Endothelial cell of umbilical vein (primary cell): ENCODE data around the gene HAUS7. TPM values are rescaled to one million over a fixed set of nuclear protein-coding genes. Genes with fewer than 3 reads are reported as not detected.

Source experiments
- BruUV-seq: library from RNA; stranded (reverse); fragments of 400-500 nt; replicated peaks from 2 replicates; lab custom pipeline; 2021; lab: Mats Ljungman, UMichigan
- CTCF ChIA-PET: fragments of 300-600, 350-600 bp; sonication (Branson Sonifier 250); formaldehyde crosslinking; loops from one replicate; lab custom pipeline; 2021; ENCODE audit warnings: antibody characterized with exemption, inconsistent platforms; lab: Charles Lee
- POLR2A ChIA-PET: fragments of 300-600, 350-600 bp; sonication (Branson Sonifier 250); formaldehyde crosslinking; loops from one replicate; lab custom pipeline; 2021; ENCODE audit warnings: antibody characterized with exemption, inconsistent platforms; lab: Charles Lee
- DNase-seq: peaks from one replicate; pipeline ENCODE4 v3.0.0-alpha.2; 2011; ENCODE audit warnings: low read depth, low spot score
- FAIRE-seq: peaks from 2 replicates; lab custom pipeline; 2011; peaks lifted over from hg19 to GRCh38; lab: Jason Lieb, UNC
- H2AFZ ChIP-seq: 2 replicates; pipeline ENCODE4 v1.6.0; 2012; ENCODE audit warnings: low read depth, low read length, control low read depth, inconsistent platforms
- H3K27ac ChIP-seq: 2 replicates; pipeline ENCODE4 v1.5.1; 2011; ENCODE audit warnings: low read depth, mild to moderate bottlenecking, control low read depth, low read length, moderate library complexity; ENCODE audit not compliant: insufficient read depth
- H3K27me3 ChIP-seq, 2 experiments: 2 replicates each; pipeline versions ENCODE4 v1.6.0 to v1.6.1; 2011; ENCODE audit warnings: low read length in 2 of 2, mixed read lengths in 1 of 2; ENCODE audit not compliant: control insufficient read depth in 2 of 2, insufficient read depth in 2 of 2
- H3K36me3 ChIP-seq, 2 experiments: 2 replicates in 1 of 2; 3 replicates in 1 of 2; pipeline ENCODE4 v1.5.1; 2011; ENCODE audit warnings: low read length in 2 of 2, mild to moderate bottlenecking in 1 of 2, moderate library complexity in 1 of 2; ENCODE audit not compliant: control insufficient read depth in 2 of 2, insufficient read depth in 2 of 2; ENCODE audit errors: extremely low read depth in 1 of 2
- H3K4me1 ChIP-seq: 3 replicates; pipeline ENCODE4 v1.5.1; 2011; ENCODE audit warnings: mild to moderate bottlenecking, low read length; ENCODE audit not compliant: control insufficient read depth, insufficient read depth; ENCODE audit errors: extremely low read depth
- H3K4me2 ChIP-seq: 2 replicates; pipeline ENCODE4 v1.6.1; 2011; ENCODE audit warnings: low read length, control low read depth, mixed read lengths; ENCODE audit not compliant: insufficient read depth
- H3K4me3 ChIP-seq, 3 experiments: fragments of 200-600 bp in 1 of 3; sonication (generic), shearing (Covaris generic) in 1 of 3; replicated peaks in 1 of 3; 2 replicates each; pipeline ENCODE4 v1.5.1; 2011 to 2016; ENCODE audit warnings: control low read depth in 3 of 3, low read length in 3 of 3, mild to moderate bottlenecking in 2 of 3, inconsistent platforms in 1 of 3, low read depth in 1 of 3, moderate library complexity in 1 of 3; ENCODE audit not compliant: insufficient read depth in 1 of 3
- H3K79me2 ChIP-seq: 2 replicates; pipeline ENCODE4 v1.6.0; 2012; ENCODE audit warnings: low read length, inconsistent platforms; ENCODE audit not compliant: control insufficient read depth, insufficient read depth
- H3K9ac ChIP-seq: replicated peaks from 2 replicates; pipeline ENCODE3; 2011; ENCODE audit warnings: low read length, control low read depth; ENCODE audit not compliant: insufficient read depth; ENCODE audit errors: extremely low read depth
- H3K9me1 ChIP-seq: replicated peaks from 3 replicates; pipeline ENCODE4 v1.6.0; 2011; ENCODE audit warnings: mild to moderate bottlenecking, low read length; ENCODE audit not compliant: control insufficient read depth, insufficient read depth; ENCODE audit errors: extremely low read depth
- H3K9me3 ChIP-seq: replicated peaks from 2 replicates; pipeline ENCODE4 v1.5.1; 2012; ENCODE audit warnings: low read length, inconsistent platforms; ENCODE audit not compliant: control insufficient read depth, insufficient read depth
- H4K20me1 ChIP-seq: replicated peaks from 2 replicates; pipeline ENCODE3; 2011; ENCODE audit warnings: mild to moderate bottlenecking, low read length; ENCODE audit not compliant: control insufficient read depth, insufficient read depth; ENCODE audit errors: extremely low read depth
- EZH2 ChIP-seq: IDR thresholded peaks from 2 replicates; pipeline ENCODE4 v1.6.1; 2012; ENCODE audit warnings: borderline replicate concordance, low read depth, mild to moderate bottlenecking, moderate library complexity, low read length, inconsistent platforms; ENCODE audit not compliant: severe bottlenecking
- FOS ChIP-seq: IDR thresholded peaks from 2 replicates; pipeline ENCODE4 v1.6.1; 2011; ENCODE audit warnings: mild to moderate bottlenecking, low read length, moderate library complexity, borderline replicate concordance; ENCODE audit not compliant: insufficient read depth
- GATA2 ChIP-seq: IDR thresholded peaks from 2 replicates; pipeline ENCODE4 v1.7.0; 2011; ENCODE audit warnings: low read depth, mild to moderate bottlenecking, moderate library complexity, mixed read lengths, low read length; ENCODE audit not compliant: insufficient read length, insufficient read depth
- JUN ChIP-seq: IDR thresholded peaks from 2 replicates; pipeline ENCODE4 v1.6.1; 2011; ENCODE audit warnings: borderline replicate concordance, low read depth; ENCODE audit not compliant: insufficient read length, insufficient read depth
- MYC ChIP-seq: IDR thresholded peaks from one replicate; pipeline ENCODE4 v1.6.1; 2011; ENCODE audit warnings: mild to moderate bottlenecking, low read depth, low read length
- POLR2A ChIP-seq: IDR thresholded peaks from 2 replicates; pipeline ENCODE4 v1.6.1; 2012; ENCODE audit warnings: low read depth, mild to moderate bottlenecking, control low read depth, low read length
- POLR2AphosphoS5 ChIP-seq: IDR thresholded peaks from 2 replicates; pipeline ENCODE4 v1.6.1; 2012; ENCODE audit warnings: low read depth, mild to moderate bottlenecking, control low read depth, low read length, moderate library complexity; ENCODE audit not compliant: insufficient read depth
- dilution Hi-C: fragments of 300-500 bp; cut with MboI; formaldehyde crosslinking; loops from one replicate; pipeline ENCODE4 v1.15.0; 2019; ENCODE audit warnings: low sequenced_read_pairs; ENCODE audit not compliant: extremely low pct_ligation_motif_present
- intact Hi-C: fragments of 100-400 bp; cut with micrococcal nuclease; formaldehyde crosslinking; loops from one replicate; pipeline ENCODE4 v1.10.0; 2022
- polyA plus RNA-seq, 4 experiments: library from polyadenylated mRNA; depleted of rRNA in 3 of 4; stranded (reverse) in 3 of 4; unstranded in 1 of 4; fragments of >200 nt; gene quantifications; 2 replicates each; pipeline versions ENCODE4 v1.2.1 to v1.2.3, GENCODE V29; 2011 to 2012; ENCODE audit warnings: missing spikeins in 1 of 4
- total RNA-seq: library from RNA; stranded (reverse); gene quantifications from 2 replicates; pipeline ENCODE4 v1.2.3, GENCODE V29; 2021
- TF ChIP-seq, protein P1 (sequence below), 2 donors: IDR thresholded peaks; 1 replicate in 1 of 2; 2 replicates in 1 of 2; pipeline ENCODE4 v1.5.1; 2011; ENCODE audit warnings: low read length in 2 of 2, mild to moderate bottlenecking in 2 of 2, moderate library complexity in 2 of 2, control low read depth in 1 of 2, inconsistent platforms in 1 of 2, low read depth in 1 of 2; ENCODE audit not compliant: insufficient read depth in 1 of 2; ENCODE audit errors: extremely low read depth in 1 of 2
- TF ChIP-seq, protein P2 (sequence below): IDR thresholded peaks from 2 replicates; pipeline ENCODE4 v1.6.1; 2011; ENCODE audit not compliant: insufficient read depth, insufficient read length

HAUS7 gene
- total and polyA plus RNA-seq, 2 donors (not counting 3 experiments of a cell fraction or from before 2014, with no cell fraction given), result 31.0 to 46.4 TPM

DNA sequence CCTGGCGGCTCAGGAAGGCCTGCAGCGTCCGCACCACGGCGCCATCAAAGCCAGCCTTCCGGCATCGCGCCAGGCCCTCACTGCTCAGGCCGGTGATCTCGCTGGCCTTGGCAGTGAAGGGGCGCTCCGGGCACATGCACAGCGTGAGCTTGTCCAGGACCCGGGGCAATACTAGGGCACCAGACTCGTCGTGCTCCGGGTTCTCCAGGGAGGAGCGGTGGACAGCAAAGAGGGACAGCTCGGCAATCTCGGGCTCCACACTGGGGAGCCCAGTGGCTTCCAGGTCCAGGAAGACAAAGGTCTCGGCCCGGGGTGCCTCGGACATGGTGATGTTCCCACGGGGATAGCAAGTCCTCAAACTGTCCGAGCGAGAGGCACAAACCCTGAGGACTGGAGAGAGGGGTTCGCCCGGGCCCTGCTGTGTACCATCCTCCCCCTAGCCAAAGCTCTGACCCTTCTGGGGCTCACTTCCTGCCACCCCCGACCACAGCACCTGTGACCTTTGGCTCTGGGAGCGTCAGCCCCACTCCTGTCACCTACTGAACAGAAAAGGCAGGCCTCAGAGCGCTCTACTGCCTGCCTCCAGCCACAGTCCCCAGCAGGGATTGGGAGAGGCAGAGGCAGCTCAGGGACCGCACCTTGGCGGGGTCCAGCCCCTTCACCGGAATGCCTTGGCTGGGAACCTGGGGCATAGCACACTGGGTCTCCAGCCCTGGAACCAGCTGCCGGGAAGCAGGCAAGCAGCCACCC lies 25.1 kb downstream of the HAUS7 start:
- no peak overlapping the region for H3K27ac ChIP-seq
- POLR2A ChIA-PET, result no interaction called here
- no peaks in the 10 kb centered on the region for H3K9me1 ChIP-seq
- H3K4me3 ChIP-seq, result no peak overlapping the region
- H3K36me3 ChIP-seq, result no peaks in the 10 kb centered on the region
- CTCF ChIA-PET, result interaction anchor here (1.5 kb wide), 1 partner anchor 16 kb away, joined by 4 read pairs; no protein-coding TSS in a partner anchor
- BruUV-seq, result no TSS peak
- no peaks in the 10 kb centered on the region for H4K20me1 ChIP-seq
- H3K79me2 ChIP-seq, result no peaks in the 10 kb centered on the region
- H3K4me2 ChIP-seq, result no peak overlapping the region
- no peaks in the 10 kb centered on the region for H3K4me1 ChIP-seq
- H3K9ac ChIP-seq, result no peak overlapping the region
- dilution Hi-C loops, result no loop called here
- H3K27me3 ChIP-seq, result no peaks in the 10 kb centered on the region
- no peak for DNase-seq
- no peak for FAIRE-seq
- intact Hi-C loops, result no loop called here
- H3K9me3 ChIP-seq, result no peaks in the 10 kb centered on the region
- no peak overlapping the region for H2AFZ ChIP-seq
- TF ChIP-seq POLR2A, result no peak

DNA sequence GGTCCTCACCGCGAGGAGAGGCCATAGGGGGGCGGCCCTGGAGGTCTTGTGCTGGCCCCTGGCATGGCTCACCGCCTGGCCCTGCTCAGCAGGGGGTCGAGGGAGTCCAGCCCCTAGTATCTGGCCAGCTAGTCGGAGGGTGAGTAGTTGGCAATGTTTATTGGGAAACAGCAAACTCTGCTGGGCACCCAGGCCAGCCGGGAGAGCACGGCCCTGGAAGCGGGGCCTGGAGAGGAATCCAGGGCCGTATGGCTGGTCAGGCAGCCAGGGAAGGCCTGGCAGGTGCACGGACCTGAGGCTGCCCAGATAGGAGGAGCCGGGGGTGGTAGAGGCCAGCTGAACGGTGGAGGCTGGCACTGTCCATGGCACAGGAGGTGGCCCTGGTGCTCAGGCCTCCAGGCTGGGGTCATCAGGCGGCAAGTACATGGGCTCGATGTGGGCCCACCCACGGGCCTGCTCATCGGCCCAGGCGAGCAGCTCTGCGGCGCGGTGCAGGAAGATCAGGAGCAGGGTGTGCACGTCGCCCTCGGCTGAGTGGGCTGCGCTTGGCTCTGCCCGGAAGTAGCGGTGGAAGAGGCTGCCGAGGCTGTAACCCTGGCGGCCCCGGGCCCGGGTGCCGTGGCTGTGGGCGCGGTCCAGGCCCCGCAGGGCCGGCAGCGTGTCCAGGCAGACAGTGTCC lies 25.9 kb downstream of the HAUS7 start:
- DNase-seq (no peak), FAIRE-seq (no peak)
- Histone ChIP-seq H3K4me1 (no peaks in the 10 kb centered on the region), H3K27ac (no peak overlapping the region), H3K79me2 (no peaks in the 10 kb centered on the region), H3K36me3 (no peaks in the 10 kb centered on the region), H2AFZ (no peak overlapping the region), H4K20me1 (no peaks in the 10 kb centered on the region), H3K27me3 (no peaks in the 10 kb centered on the region), H3K9me1 (no peaks in the 10 kb centered on the region), H3K9ac (no peak overlapping the region), H3K9me3 (no peaks in the 10 kb centered on the region), H3K4me2 (no peak overlapping the region), H3K4me3 (no peak overlapping the region)
- no peak for TF ChIP-seq FOS
- no peak for TF ChIP-seq EZH2
- no peak for TF ChIP-seq POLR2AphosphoS5
- TF ChIP-seq GATA2, result no peak
- TF ChIP-seq, protein P1, sequence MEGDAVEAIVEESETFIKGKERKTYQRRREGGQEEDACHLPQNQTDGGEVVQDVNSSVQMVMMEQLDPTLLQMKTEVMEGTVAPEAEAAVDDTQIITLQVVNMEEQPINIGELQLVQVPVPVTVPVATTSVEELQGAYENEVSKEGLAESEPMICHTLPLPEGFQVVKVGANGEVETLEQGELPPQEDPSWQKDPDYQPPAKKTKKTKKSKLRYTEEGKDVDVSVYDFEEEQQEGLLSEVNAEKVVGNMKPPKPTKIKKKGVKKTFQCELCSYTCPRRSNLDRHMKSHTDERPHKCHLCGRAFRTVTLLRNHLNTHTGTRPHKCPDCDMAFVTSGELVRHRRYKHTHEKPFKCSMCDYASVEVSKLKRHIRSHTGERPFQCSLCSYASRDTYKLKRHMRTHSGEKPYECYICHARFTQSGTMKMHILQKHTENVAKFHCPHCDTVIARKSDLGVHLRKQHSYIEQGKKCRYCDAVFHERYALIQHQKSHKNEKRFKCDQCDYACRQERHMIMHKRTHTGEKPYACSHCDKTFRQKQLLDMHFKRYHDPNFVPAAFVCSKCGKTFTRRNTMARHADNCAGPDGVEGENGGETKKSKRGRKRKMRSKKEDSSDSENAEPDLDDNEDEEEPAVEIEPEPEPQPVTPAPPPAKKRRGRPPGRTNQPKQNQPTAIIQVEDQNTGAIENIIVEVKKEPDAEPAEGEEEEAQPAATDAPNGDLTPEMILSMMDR (IDR thresholded peaks at IDR 0.05; ENCODE audit: extremely low read depth in 1 of 2, insufficient read depth in 1 of 2, low read depth in 1 of 2, low read length in 2 of 2), result no peak
- no peak for TF ChIP-seq JUN
- TF ChIP-seq, protein P2, sequence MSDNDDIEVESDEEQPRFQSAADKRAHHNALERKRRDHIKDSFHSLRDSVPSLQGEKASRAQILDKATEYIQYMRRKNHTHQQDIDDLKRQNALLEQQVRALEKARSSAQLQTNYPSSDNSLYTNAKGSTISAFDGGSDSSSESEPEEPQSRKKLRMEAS, result no peak
- TF ChIP-seq POLR2A, result no peak
- TF ChIP-seq MYC, result no peak
- BruUV-seq, result no TSS peak
- dilution Hi-C loops, result no loop called here
- POLR2A ChIA-PET, result no interaction called here
- CTCF ChIA-PET, result no interaction called here
- intact Hi-C loops, result no loop called here
